Gastrocnemius medialis (tissue), 4 donors: ENCODE results near the gene HIC2. TPM values are rescaled to one million over a fixed set of nuclear protein-coding genes. Genes with fewer than 3 reads are reported as not detected.
"Not testable (repeated sequence)": the region's sequence is repeated elsewhere in the genome, so short reads cannot be mapped to it uniquely, and the experiment has no call there.

Source experiments
- ATAC-seq, 2 donors: fragments of 150-250 bp; one replicate each; pipeline ENCODE4 v1.9.1; 2016
- DNase-seq, 2 donors: peaks; one replicate each; pipeline ENCODE4 v3.0.0-alpha.2; 2019
- H3K27ac ChIP-seq, 4 donors: fragments of 200-600 bp; sonication (generic); 1 replicate in 1 of 4; 2 replicates in 3 of 4; pipeline ENCODE4 v1.5.1; 2016 to 2018; ENCODE audit warnings: mild to moderate bottlenecking in 2 of 4, moderate library complexity in 1 of 4
- H3K27me3 ChIP-seq, 3 donors: fragments of 200-600 bp; sonication (generic) in 2 of 3; 1 replicate in 1 of 3; 2 replicates in 2 of 3; pipeline versions ENCODE4 v1.5.1 to v1.6.0; 2016 to 2019; ENCODE audit warnings: mild to moderate bottlenecking in 1 of 3, moderate library complexity in 1 of 3
- H3K36me3 ChIP-seq, 2 donors: fragments of 200-600 bp; sonication (generic) in 1 of 2; one replicate each; pipeline ENCODE4 v1.5.1; 2017 to 2018
- H3K4me1 ChIP-seq, 2 donors: fragments of 200-600 bp; sonication (generic) in 1 of 2; one replicate each; pipeline ENCODE4 v1.5.1; 2016 to 2017; ENCODE audit warnings: mild to moderate bottlenecking in 2 of 2
- H3K4me3 ChIP-seq, 4 donors: fragments of 200-600 bp; sonication (generic) in 3 of 4; 1 replicate in 1 of 4; 2 replicates in 3 of 4; pipeline ENCODE4 v1.5.1; 2016 to 2019; ENCODE audit warnings: mild to moderate bottlenecking in 2 of 4
- H3K9me3 ChIP-seq, 3 donors: fragments of 200-600 bp; sonication (generic) in 2 of 3; 1 replicate in 1 of 3; 2 replicates in 2 of 3; pipeline ENCODE4 v1.5.1; 2016 to 2019
- in situ Hi-C, 4 donors: fragments of 200-750 bp; cut with MboI; loops; one replicate each; pipeline versions ENCODE4 v1.15.0 to v1.8.0; 2017; ENCODE audit warnings: low sequenced_read_pairs in 4 of 4
- intact Hi-C: fragments of 100-400 bp; cut with DNase I; formaldehyde crosslinking; loops from one replicate; pipeline ENCODE4 v1.15.1; 2023; ENCODE audit warnings: low total_unique reads
- total RNA-seq, 4 donors: library from RNA; depleted of rRNA; stranded (reverse); fragments of >200 nt; gene quantifications; one replicate each; pipeline versions ENCODE4 v1.1.0 to v1.2.3, GENCODE V29; 2016

Gene HIC2
- total RNA-seq, 4 donors from 2014 or later: 1.5 to 4.0 (median 2.0) TPM

GRCh38 chr22:21484039-21484438 lies 66.9 kb downstream of the HIC2 start:
- in situ Hi-C loops, H3K4me3 ChIP-seq, ATAC-seq, H3K9me3 ChIP-seq, intact Hi-C loops, H3K27me3 ChIP-seq, H3K36me3 ChIP-seq, H3K27ac ChIP-seq, DNase-seq, H3K4me1 ChIP-seq: not testable (repeated sequence)

- H3K9me3 ChIP-seq, H3K27ac ChIP-seq, H3K27me3 ChIP-seq, H3K4me3 ChIP-seq, H3K36me3 ChIP-seq, H3K4me1 ChIP-seq, in situ Hi-C loops, intact Hi-C loops, ATAC-seq, DNase-seq: not testable (repeated sequence)
Observed at GRCh38 chr22:21487723-21488122, 70.6 kb downstream of the HIC2 start.

GRCh38 chr22:21489149-21489680 lies 72.0 kb downstream of the HIC2 start:
- ATAC-seq, DNase-seq, H3K4me1 ChIP-seq, intact Hi-C loops, H3K9me3 ChIP-seq, H3K27ac ChIP-seq, H3K4me3 ChIP-seq, H3K36me3 ChIP-seq, H3K27me3 ChIP-seq, in situ Hi-C loops: not testable (repeated sequence)

- DNase-seq, H3K27me3 ChIP-seq, H3K36me3 ChIP-seq, H3K4me1 ChIP-seq, H3K27ac ChIP-seq, intact Hi-C loops, H3K9me3 ChIP-seq, in situ Hi-C loops, ATAC-seq, H3K4me3 ChIP-seq: not testable (repeated sequence)
Observed at GRCh38 chr22:21490556-21490955, 73.4 kb downstream of the HIC2 start.

GRCh38 chr22:21492271-21492670 lies 75.1 kb downstream of the HIC2 start:
- H3K9me3 ChIP-seq, H3K36me3 ChIP-seq, H3K27ac ChIP-seq, H3K27me3 ChIP-seq, intact Hi-C loops, in situ Hi-C loops, H3K4me1 ChIP-seq, DNase-seq, ATAC-seq, H3K4me3 ChIP-seq: not testable (repeated sequence)

- H3K9me3 ChIP-seq, H3K27me3 ChIP-seq, H3K4me3 ChIP-seq, intact Hi-C loops, H3K27ac ChIP-seq, in situ Hi-C loops, H3K36me3 ChIP-seq, H3K4me1 ChIP-seq, DNase-seq: not testable (repeated sequence)
- ATAC-seq: peak; percentile 77 to 86
Observed at GRCh38 chr22:21493789-21494782, 76.9 kb downstream of the HIC2 start.

GRCh38 chr22:21497984-21498383 lies 80.8 kb downstream of the HIC2 start:
- ATAC-seq: peak; percentile 64 to 81
- H3K27me3 ChIP-seq, H3K27ac ChIP-seq, H3K9me3 ChIP-seq, DNase-seq, H3K36me3 ChIP-seq, H3K4me1 ChIP-seq, in situ Hi-C loops, H3K4me3 ChIP-seq, intact Hi-C loops: not testable (repeated sequence)

GRCh38 chr22:21498489-21498888 lies 81.3 kb downstream of the HIC2 start:
- DNase-seq, H3K9me3 ChIP-seq, intact Hi-C loops, H3K27ac ChIP-seq, in situ Hi-C loops, H3K4me1 ChIP-seq, H3K4me3 ChIP-seq, H3K27me3 ChIP-seq, ATAC-seq, H3K36me3 ChIP-seq: not testable (repeated sequence)

- in situ Hi-C loops, H3K36me3 ChIP-seq, DNase-seq, H3K4me1 ChIP-seq, ATAC-seq, intact Hi-C loops, H3K4me3 ChIP-seq, H3K9me3 ChIP-seq, H3K27me3 ChIP-seq, H3K27ac ChIP-seq: not testable (repeated sequence)
Observed at GRCh38 chr22:21499623-21500506, 82.7 kb downstream of the HIC2 start.
